NCI-H69 (cell line): ENCODE results near the gene ABR.

Experiments
- DNase-seq: peaks from one replicate; lab custom pipeline; 2025; lab: John Stamatoyannopoulos, UW

The ABR gene

DNA sequence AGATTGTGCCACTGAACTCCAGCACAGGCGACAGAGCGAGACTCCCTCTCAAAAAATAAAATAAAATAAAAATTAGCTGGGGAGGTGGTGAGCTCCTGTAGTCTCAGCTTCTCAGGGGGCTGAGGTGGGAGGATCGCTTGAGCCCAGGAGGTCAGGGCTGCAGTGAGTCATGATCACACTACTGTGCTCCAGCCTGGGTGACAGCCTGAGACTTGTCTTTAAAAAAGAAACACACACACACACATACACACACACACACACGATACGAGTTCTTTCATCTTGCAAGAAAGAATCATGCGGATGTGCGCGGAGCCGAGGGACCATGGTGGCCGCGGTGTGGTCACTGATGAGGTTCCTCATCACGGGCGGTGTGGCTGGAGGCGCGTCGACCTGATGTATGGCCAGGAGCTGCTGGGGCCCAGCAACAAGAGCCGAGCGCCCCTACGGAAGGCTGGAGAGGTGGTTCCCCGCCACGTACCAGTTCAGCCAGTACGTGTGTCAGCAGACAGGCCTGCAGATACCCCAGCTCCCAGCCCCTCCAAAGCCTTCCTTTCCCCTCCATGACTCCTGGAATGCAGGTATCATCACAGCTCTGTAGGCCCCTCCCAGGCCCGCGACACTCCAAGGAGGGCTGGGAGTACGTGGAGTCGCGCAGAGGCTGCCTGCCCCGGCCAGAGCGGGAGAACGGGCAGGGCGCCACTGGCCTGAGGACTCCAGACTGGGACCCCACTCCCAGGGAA is 220.9 kb downstream of the ABR start:
- no peak for DNase-seq

GRCh38 chr17:957856-958421 is 221.8 kb downstream of the ABR start:
- no peak for DNase-seq

DNA sequence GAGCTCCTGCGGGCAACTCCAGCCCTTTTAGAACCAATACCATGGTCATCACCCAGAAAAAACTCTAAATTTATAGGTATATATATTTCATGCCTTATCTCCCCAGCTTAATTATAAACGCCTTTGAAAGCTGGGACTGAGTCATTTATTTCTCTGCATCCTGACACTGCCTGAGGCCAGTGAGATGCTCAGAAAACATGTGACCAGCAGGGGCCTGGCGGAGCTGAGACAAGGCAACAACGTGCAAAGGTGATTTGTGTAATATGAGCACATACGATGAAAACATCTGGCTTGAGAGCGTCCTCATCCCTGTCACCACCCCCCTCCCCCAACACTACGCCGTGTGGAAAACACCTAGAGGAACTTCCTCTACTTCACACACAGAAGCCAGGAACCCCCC is 222.9 kb downstream of the ABR start:
- DNase-seq, result peak; percentile 78

DNA sequence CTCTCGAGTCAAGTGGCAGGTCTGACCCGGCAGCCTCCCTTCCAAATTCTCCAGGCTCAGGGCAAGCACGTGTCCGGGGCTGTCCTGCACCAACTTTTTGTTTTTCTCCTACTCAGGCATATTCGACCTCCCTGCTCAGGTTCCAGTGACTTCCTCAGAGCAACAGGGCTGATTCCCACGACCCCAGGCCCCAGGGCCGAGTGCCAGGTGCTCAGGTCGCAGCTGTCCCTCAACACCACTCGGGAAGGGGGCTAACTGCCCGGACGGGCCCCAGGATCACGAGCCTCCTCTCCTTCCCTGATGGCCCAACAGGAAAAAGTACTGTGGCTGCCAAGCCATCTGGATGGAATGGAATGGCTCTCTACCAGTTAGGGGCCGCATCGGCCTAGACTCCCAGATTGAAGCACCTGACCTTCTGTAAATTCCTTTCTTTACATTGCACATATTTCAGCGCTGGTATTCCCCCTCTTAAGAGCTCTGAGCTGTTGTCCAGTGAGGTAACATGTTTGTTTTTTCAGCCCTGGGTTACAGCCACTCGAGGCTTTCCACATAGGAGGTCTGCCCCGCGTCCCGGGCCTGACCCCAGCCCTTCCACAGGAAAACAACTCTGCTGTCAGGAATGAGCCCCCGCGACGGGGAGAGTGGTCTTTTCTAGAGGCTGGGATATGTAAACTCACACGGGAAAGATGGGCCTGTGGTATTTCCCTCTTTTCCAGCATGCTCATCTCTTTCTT is 225.2 kb downstream of the ABR start:
- DNase-seq, result no peak

DNA sequence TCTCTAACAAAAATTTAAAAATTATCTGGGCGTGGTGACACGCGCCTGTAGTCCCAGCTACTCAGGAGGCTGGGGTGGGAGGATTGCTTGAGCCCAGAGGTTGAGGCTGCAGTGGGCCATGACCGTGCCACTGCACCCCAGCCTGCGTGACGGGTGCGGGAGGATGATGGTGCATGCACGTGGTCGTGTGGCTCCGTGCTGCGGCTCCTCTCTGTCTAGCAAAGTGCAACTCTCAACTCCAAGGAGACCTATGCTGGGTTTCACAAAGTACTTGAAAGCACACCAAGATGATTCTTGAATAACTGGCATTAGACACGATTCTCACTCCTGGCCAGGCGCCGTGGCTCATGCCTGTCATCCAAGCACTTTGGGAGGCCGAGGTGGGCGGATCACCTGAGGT is 226.0 kb downstream of the ABR start:
- DNase-seq, result no peak
